Measurements from ENCODE around the gene SMARCA4.

GRCh38 chr19:10995926-10996600 is 35.2 kb downstream of the SMARCA4 start:
- TF ChIP-seq, protein P1, sequence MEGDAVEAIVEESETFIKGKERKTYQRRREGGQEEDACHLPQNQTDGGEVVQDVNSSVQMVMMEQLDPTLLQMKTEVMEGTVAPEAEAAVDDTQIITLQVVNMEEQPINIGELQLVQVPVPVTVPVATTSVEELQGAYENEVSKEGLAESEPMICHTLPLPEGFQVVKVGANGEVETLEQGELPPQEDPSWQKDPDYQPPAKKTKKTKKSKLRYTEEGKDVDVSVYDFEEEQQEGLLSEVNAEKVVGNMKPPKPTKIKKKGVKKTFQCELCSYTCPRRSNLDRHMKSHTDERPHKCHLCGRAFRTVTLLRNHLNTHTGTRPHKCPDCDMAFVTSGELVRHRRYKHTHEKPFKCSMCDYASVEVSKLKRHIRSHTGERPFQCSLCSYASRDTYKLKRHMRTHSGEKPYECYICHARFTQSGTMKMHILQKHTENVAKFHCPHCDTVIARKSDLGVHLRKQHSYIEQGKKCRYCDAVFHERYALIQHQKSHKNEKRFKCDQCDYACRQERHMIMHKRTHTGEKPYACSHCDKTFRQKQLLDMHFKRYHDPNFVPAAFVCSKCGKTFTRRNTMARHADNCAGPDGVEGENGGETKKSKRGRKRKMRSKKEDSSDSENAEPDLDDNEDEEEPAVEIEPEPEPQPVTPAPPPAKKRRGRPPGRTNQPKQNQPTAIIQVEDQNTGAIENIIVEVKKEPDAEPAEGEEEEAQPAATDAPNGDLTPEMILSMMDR (conservative IDR thresholded peaks at IDR 0.05), result no peak
- no peak for TF ChIP-seq ZFX (IDR thresholded peaks at IDR 0.05)

Data from C4-2B (cell line).